Stimulated activated CD8-positive, alpha-beta memory T cell treated with anti-CD3 and anti-CD28 coated beads, Interleukin-7, amount 100 ng/mL, for 24 hours (primary cell): ENCODE results near the gene IGFALS.

Source experiments
- DNase-seq: peaks from one replicate; pipeline ENCODE4 v3.0.0-alpha.2; 2020; ENCODE audit warnings: low read depth

The IGFALS gene

GRCh38 chr16:1775846-1776671, 17.4 kb downstream of the IGFALS start:
- DNase-seq = no peak

DNA sequence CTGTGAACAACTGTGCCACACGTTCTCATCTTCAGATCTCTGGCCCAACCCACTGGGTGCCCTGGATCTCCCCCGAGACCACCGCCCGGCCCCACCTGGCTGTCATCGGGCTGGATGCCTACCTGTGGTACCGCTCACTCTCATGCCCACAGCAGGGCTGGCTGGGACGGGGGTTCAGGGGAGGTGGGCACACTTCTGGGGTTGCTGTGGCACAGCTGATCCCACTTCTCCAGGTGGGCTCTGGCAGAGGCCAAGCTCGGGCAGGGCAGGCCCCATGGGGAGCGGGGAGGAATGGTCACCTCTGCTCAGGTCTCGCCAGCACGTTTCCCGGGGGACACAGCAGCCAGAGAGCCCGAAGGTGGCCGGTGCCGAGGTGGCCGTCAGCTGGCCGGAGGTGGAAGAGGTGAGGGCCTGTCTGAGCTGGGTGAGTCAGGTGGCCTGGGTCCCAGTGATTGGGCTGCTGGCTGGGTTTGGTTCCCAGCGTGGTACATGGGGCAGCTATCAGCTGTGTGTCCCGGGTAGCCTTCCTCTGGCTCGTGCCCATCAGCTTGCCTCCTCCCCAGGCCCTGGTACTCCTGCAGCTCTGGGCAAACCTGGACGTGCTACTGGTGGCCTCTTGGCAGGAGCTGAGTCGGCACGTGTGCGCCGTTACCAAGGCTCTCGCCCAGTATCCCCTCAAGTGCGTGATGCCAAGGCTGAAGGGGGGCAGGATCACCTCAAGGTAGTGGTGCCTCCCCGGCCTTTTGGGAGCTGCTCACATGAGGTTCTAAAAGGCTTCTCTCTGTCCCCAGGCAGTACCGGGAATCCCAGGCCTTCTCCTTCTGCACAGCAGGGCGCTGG, 18.3 kb downstream of the IGFALS start:
- no peak for DNase-seq

- no peak for DNase-seq
Measured at GRCh38 chr16:1774448-1774780, 19.1 kb downstream of the IGFALS start.

DNA sequence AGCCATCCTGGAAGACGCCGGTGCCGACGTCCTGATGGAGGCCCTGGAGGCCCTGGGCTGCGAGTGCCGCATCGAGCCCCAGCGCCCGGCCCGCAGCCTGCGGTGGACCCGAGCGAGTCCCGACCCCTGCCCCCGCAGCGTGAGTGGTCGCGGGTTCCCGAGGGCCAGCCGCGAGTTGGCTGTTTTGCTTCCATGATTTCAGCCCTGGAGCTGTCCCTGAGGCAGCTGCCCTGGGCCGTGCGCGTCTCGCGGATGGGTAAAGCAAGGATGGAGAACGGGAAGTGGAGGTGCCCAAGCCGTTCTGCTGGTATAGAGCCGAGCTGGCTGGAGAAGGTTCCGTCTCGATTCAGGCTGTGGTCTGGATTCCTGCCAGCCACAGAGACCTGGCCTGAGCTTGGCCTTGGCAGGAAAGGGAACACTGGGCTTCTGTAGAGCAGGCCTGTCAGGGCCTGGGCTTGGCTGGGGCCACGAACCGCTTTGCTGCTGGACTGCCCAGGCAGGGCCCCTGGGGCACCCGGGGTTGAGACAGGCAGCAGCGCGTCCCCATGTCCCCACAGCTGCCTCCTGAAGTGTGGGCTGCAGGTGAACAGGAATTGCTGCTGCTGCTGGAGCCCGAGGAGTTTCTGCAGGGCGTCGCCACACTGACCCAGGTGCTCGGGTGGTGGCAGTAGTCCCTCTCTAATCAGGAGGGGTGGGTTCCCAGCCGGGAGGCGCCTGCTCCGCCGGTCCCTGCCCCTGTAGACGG, 19.6 kb downstream of the IGFALS start:
- DNase-seq = no peak

- peak; percentile 55 for DNase-seq
Measured at GRCh38 chr16:1772908-1773702, 20.4 kb downstream of the IGFALS start, which contains the start of gene MRPS34. TSS of gene MRPS34 (minus strand) at chr16:1773134. CDS start at chr16:1773119, 15 bp downstream.

- DNase-seq = no peak
Measured at GRCh38 chr16:1772362-1772907, 21.1 kb downstream of the IGFALS start, which contains the start of gene EME2. TSS of gene EME2 (plus strand) at chr16:1772810. CDS start at chr16:1773228, 418 bp downstream.

DNA sequence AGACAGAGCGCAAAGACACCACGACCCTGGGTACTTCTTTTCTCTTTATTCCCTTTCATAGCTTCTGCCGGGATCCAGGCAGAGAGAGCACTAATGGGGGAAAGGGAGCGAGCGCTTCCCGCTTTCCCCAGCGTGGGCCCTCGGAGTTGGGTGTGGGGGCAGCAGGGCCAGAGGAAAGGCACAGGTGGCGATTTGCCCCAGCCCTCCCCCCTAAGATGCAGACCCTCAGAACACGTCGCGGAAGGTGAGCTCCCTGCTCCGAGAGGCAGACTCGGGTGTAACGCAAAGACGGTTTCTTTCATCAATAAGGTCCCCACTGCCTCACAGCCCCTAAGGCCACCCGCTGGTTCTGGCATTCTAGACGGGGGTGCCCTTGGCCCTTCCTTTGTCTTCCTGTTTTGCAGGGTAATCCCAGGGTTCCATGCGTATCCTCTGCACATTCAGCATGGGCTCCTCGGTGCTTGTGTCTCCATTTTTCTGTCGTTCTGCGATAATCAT, 21.6 kb downstream of the IGFALS start:
- no peak for DNase-seq

DNA sequence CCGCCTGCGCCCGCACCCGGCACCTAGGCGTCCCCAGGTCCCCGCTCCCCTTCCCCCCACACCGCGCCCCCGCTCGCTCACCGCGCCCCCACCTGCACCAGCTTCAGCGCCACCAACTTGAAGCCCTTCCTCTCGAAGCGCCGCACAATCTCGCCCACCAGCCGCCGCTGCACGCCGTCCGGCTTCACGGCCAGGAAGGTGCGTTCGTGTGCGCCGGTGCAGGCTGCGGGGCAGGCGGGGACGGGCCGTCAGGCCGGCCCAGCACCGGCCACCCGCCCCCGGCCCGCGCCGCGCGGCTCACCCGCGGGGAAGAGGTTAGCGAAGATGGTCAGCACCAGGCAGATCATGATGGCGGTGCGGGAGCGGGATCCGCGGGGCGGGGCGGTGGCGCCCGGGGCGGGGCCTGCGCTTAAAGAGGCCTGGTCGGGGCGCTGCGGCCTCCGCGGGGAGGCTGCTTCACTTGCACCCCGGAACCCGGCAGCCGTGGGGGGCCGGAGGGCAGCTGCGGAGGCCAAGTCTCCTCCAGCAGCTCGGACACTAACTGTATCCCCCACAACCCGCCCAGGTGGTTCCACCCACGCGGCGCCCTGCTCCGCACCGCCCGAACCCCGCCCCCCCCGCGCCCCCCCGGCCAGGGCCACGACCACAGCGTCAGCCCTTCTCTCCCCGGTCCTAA, 22.2 kb downstream of the IGFALS start, which contains the start of gene NME3:
NME3 (minus strand) TSS at position 356 of the 676 bp plus-strand sequence; CDS start at position 347, 9 bp downstream.
- DNase-seq = peak; percentile 61

- DNase-seq = no peak
Measured at GRCh38 chr16:1770328-1771187, 22.9 kb downstream of the IGFALS start.

GRCh38 chr16:1769402-1770300, 23.9 kb downstream of the IGFALS start:
- DNase-seq = no peak

- no peak for DNase-seq
Measured at GRCh38 chr16:1768767-1769401, 24.6 kb downstream of the IGFALS start.

- DNase-seq = no peak
Measured at GRCh38 chr16:1768061-1768766, 25.3 kb downstream of the IGFALS start.

DNA sequence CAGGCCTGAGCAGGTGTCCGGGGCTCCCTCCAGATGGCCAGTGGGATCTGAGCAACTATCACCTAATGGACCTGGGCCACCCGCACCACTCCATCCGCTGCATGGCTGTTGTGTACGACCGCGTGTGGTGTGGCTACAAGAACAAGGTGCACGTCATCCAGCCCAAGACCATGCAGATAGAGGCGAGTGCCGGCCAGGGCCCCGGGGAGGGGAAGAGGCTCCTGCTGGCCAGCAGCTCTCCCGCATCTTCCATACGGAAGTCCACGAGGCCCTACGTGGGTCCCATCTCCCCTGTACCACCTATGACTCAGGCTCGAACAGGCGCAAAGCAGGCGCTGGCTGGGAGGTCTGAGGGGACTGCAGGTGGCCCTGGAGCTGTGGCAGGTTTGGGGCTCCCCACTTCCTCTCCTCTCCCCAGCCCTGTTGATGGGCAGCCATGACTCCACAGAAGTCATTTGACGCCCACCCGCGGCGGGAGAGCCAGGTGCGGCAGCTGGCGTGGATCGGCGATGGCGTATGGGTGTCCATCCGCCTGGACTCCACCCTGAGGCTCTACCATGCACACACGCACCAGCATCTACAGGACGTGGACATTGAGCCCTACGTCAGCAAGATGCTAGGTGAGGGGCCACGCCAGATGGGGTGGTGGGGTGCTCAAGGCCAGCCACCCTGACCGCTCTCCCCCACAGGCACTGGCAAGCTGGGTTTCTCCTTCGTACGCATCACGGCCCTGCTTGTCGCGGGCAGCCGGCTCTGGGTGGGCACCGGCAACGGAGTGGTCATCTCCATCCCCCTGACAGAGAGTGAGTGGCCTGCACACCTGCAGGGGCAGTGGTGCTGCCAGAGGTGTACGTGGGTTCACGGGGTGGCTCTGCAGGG, 26.1 kb downstream of the IGFALS start:
- no peak for DNase-seq

DNA sequence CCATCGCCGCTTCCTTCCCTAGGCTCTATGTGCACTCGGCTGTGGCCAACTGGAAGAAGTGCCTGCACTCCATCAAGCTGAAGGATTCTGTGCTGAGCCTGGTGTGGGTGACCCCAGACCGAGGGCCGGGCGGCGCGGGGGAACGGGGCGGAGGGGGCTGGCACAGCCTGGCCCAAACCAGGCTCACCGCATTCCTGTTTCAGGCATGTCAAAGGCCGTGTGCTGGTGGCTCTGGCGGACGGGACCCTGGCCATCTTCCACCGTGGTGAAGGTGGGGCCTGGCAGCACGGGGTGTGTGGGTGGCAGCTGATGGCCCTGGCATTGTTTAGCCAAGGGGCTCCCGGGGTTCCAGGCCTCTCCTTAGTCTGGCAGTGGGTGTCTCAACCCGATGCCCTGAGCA, 26.8 kb downstream of the IGFALS start:
- no peak for DNase-seq

- DNase-seq = no peak
Measured at GRCh38 chr16:1766231-1766630, 27.3 kb downstream of the IGFALS start.

DNA sequence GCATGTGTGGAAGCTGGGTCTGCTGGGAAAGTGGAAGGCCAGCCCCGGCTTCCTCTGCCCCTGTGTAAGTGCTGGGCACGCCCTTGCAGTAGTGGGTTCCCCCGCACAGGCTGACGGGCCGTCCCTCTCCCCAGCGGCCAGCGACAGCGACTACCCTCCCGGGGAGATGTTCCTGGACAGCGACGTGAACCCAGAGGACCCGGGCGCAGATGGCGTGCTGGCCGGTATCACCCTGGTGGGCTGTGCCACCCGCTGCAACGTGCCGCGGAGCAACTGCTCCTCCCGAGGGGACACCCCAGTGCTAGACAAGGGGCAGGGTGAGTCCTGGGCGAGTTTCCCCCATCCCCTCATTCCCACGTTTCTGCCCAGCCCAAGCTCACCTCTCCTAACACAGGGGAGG, 27.7 kb downstream of the IGFALS start:
- DNase-seq = no peak
